GM23248 (cell line): Measurements from ENCODE around the gene ZSWIM4. TPM values are rescaled to one million over a fixed set of nuclear protein-coding genes. Genes with fewer than 3 reads are reported as not detected.

Experiments used
- DNase-seq: peaks from one replicate; pipeline ENCODE4 v3.0.0-alpha.2; 2015
- H2AFZ ChIP-seq: fragments of 200-600 bp; sonication (generic); 2 replicates; pipeline ENCODE4 v1.6.1; 2016; ENCODE audit warnings: antibody characterized with exemption
- H3F3A ChIP-seq: fragments of 200-600 bp; sonication (generic); 2 replicates; pipeline ENCODE4 v1.6.1; 2016; ENCODE audit warnings: mild to moderate bottlenecking, antibody characterized with exemption, mixed run types; ENCODE audit not compliant: insufficient read depth
- H3K27ac ChIP-seq: fragments of 200-600 bp; sonication (generic); 2 replicates; pipeline ENCODE4 v1.5.1; 2016; ENCODE audit warnings: mild to moderate bottlenecking
- H3K27me3 ChIP-seq: fragments of 200-600 bp; sonication (generic); replicated peaks from 2 replicates; pipeline ENCODE4 v1.6.1; 2016; ENCODE audit warnings: mild to moderate bottlenecking; ENCODE audit not compliant: insufficient read depth
- H3K36me3 ChIP-seq: fragments of 200-600 bp; sonication (generic); 2 replicates; pipeline ENCODE4 v1.6.1; 2016; ENCODE audit warnings: low read depth, mild to moderate bottlenecking
- H3K4me1 ChIP-seq: fragments of 200-600 bp; sonication (generic); 2 replicates; pipeline ENCODE4 v1.6.1; 2016; ENCODE audit warnings: mild to moderate bottlenecking; ENCODE audit not compliant: insufficient read depth
- H3K4me2 ChIP-seq: fragments of 200-600 bp; sonication (generic); one replicate; pipeline ENCODE4 v1.6.1; 2016; ENCODE audit warnings: mild to moderate bottlenecking; ENCODE audit not compliant: unreplicated experiment
- H3K4me3 ChIP-seq: fragments of 200-600 bp; sonication (generic); 2 replicates; pipeline ENCODE4 v1.5.1; 2016; ENCODE audit warnings: mild to moderate bottlenecking
- H3K79me2 ChIP-seq: fragments of 200-600 bp; sonication (generic); 2 replicates; pipeline ENCODE4 v1.6.1; 2016; ENCODE audit warnings: mild to moderate bottlenecking; ENCODE audit not compliant: insufficient read depth
- H3K9ac ChIP-seq: fragments of 200-600 bp; sonication (generic); 2 replicates; pipeline ENCODE4 v1.6.1; 2016; ENCODE audit warnings: mild to moderate bottlenecking
- H3K9me2 ChIP-seq: fragments of 200-600 bp; sonication (generic); 2 replicates; pipeline ENCODE4 v1.6.1; 2016; ENCODE audit warnings: mixed run types, mild to moderate bottlenecking, moderate library complexity; ENCODE audit not compliant: insufficient read depth
- H3K9me3 ChIP-seq: fragments of 200-600 bp; sonication (generic); one replicate; pipeline ENCODE4 v1.6.1; 2017; ENCODE audit warnings: low read depth
- H4K20me1 ChIP-seq: fragments of 200-600 bp; sonication (generic); 2 replicates; pipeline ENCODE4 v1.6.0; 2016; ENCODE audit not compliant: insufficient read depth
- EZH2 ChIP-seq: fragments of 200-600 bp; sonication (generic); IDR thresholded peaks from 2 replicates; pipeline ENCODE4 v1.6.1; 2018; ENCODE audit warnings: antibody characterized with exemption, mild to moderate bottlenecking; ENCODE audit not compliant: insufficient read depth, poor library complexity, severe bottlenecking
- EZH2phosphoT487 ChIP-seq: fragments of 200-600 bp; sonication (generic); IDR thresholded peaks from 2 replicates; pipeline ENCODE4 v1.6.1; 2018; ENCODE audit warnings: antibody characterized with exemption, moderate library complexity, mild to moderate bottlenecking, low read depth; ENCODE audit not compliant: insufficient read depth
- WGBS, 2 experiments: methylation state at CpG; one replicate each; pipeline ENCODE4 v1.1.6; 2015 to 2017; ENCODE audit warnings: low lambda C conversion rate in 2 of 2, low coverage in 1 of 2; ENCODE audit errors: missing lambda C conversion rate in 2 of 2; 5-methylcytosine and 5-hydroxymethylcytosine counted together
- in situ Hi-C: fragments of 300-500 bp; cut with MboI; formaldehyde crosslinking; loops from 2 replicates; pipeline ENCODE4 v1.15.0; 2020
- polyA plus RNA-seq: library from polyadenylated mRNA; unstranded; fragments of >200 nt; fragmentation: Nextera tagmentation; extraction: Ambion mirVana; gene quantifications from 2 replicates; pipeline ENCODE4 v1.2.1, GENCODE V29; 2016
- total RNA-seq: library from RNA; depleted of rRNA; stranded (reverse); fragments of >200 nt; shearing (Covaris generic); gene quantifications from 2 replicates; pipeline ENCODE4 v1.2.3, GENCODE V29; 2014

ZSWIM4 gene
- total and polyA plus RNA-seq, 2 experiments from 2014 or later, result 0.81 to 2.9 TPM

GRCh38 chr19:13831537-13832467, 36.6 kb downstream of the ZSWIM4 start:
- Histone ChIP-seq H3K9me2 (no peaks in the 10 kb centered on the region), H3K79me2 (peaks cover 30% of the 10 kb centered on the region), H4K20me1 (no peaks in the 10 kb centered on the region), H3K4me3 (no peak overlapping the region), H3K36me3 (peaks cover 29% of the 10 kb centered on the region), H3K4me2 (no peak overlapping the region), H3K27me3 (no peaks in the 10 kb centered on the region), H3K27ac (peak overlapping the region; percentile 100), H2AFZ (no peak overlapping the region), H3K9me3 (no peaks in the 10 kb centered on the region), H3K4me1 (peaks cover 27% of the 10 kb centered on the region), H3F3A (peaks cover 84% of the 10 kb centered on the region), H3K9ac (peak overlapping the region; percentile 100)
- TF ChIP-seq EZH2 (no peak), EZH2phosphoT487 (no peak)
- WGBS, 2 experiments, result 67 to 68% methylated on average over 20 to 22 of the region's 22 CpGs
- DNase-seq, result peak; percentile 66
- in situ Hi-C loops, result no loop called here

DNA sequence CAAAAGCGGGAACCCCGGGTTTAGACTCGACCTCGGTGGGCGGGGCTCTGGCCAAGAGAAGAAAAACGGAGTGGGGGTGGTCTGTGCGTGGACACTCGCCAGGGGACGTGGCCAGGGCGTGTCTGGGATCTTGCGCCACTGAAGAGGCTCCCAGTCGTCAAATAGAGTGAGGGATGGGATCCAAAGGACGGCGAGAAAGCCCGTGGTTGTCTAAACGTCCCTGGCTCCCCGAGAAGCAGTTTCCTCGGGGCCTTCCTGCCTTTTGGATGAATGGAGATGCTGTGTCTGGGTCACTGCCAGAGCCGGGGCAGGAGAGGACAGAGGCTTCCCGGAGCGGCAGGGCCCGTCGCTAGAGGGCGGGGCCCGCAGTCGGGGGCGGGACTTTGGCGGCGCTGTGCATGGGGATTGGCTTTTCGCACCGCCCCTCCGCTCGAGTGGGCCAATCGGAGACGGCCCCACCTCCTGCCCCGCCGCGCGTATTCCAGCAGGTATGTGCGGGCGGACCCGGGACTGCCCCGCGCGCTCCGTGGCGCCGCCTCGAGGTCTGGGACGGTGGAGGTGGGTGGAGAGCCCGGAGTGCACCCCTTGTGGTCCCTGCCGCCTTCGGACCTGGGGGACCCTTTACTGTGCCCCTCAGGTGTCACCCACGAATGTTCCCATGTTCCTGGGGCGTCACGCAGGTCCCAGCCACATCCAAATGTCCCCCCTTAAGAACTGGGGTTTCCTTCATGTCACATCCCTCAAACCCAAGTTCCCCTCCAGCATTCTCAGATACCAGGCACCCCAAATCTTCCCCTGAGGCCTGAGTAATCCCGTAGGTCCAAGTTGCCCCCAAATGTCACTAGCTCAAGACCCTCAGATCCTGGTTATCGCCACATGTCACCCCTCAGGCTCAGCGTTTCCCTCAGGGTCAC, 38.3 kb downstream of the ZSWIM4 start:
- H3K4me3 ChIP-seq, result no peak overlapping the region
- peak overlapping the region; percentile 9 for H3K4me2 ChIP-seq
- H3K27ac ChIP-seq, result peak overlapping the region; percentile 100
- TF ChIP-seq EZH2 (no peak), EZH2phosphoT487 (no peak)
- peak; percentile 93 for DNase-seq
- no peaks in the 10 kb centered on the region for H3K9me2 ChIP-seq
- H2AFZ ChIP-seq, result no peak overlapping the region
- H3F3A ChIP-seq, result peaks cover 83% of the 10 kb centered on the region
- H3K9ac ChIP-seq, result peak overlapping the region; percentile 100
- no peaks in the 10 kb centered on the region for H3K9me3 ChIP-seq
- H3K27me3 ChIP-seq, result no peaks in the 10 kb centered on the region
- H3K4me1 ChIP-seq, result peaks cover 42% of the 10 kb centered on the region
- peaks cover 48% of the 10 kb centered on the region for H3K79me2 ChIP-seq
- H4K20me1 ChIP-seq, result no peaks in the 10 kb centered on the region
- in situ Hi-C loops, result no loop called here
- WGBS, 2 experiments, result 20 to 23% methylated on average over 38 to 46 of the region's 59 CpGs
- peaks cover 34% of the 10 kb centered on the region for H3K36me3 ChIP-seq

DNA sequence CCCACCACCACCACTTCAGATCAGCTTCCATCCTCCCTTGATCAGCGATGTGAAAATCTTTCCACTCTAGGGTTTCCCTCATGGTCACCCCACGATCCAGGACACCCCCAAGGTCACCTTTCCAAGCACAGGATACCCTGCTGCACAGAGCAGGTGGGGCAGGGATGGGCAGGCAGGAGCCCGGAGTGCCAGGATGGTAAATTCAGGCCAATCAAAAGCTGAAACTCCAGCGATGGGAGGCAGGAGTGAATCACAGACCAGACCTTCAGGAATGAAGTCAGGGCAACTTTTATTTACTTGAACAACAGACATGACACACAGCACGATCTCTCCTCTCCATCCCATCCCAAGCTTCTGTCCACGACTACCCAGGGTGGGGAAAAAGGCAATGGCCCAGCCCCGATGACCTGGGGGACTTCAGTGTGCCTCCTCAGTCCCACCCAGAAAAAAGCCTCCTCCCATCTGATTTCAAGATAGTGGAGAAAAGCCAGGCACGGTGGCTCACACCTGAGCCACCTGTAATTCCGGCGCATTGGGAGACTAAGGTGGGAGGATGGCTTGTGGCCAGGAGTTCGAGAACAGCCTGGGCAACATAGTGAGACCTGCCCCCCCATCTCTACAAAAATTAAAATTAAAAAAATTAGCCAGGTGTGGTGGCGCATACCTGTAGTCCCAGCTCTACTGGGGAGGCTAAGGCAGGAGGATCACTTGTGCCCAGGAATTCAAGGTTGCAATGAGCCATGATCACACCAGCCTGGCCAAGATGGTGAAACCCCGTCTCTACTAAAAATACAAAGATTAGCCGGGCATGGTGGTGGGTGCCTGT, 39.2 kb downstream of the ZSWIM4 start:
- no peak for TF ChIP-seq EZH2
- no peak for TF ChIP-seq EZH2phosphoT487
- H4K20me1 ChIP-seq, result no peaks in the 10 kb centered on the region
- H3K79me2 ChIP-seq, result peaks cover 57% of the 10 kb centered on the region
- peak; percentile 83 for DNase-seq
- H3K9ac ChIP-seq, result peak overlapping the region; percentile 100
- WGBS, 2 experiments, result 67 to 70% methylated on average over 14 of the region's 14 CpGs
- no peaks in the 10 kb centered on the region for H3K27me3 ChIP-seq
- peaks cover 77% of the 10 kb centered on the region for H3F3A ChIP-seq
- H3K4me3 ChIP-seq, result no peak overlapping the region; the same call in 1 of the 2 replicates
- H2AFZ ChIP-seq, result no peak overlapping the region
- H3K9me3 ChIP-seq, result no peaks in the 10 kb centered on the region
- H3K4me1 ChIP-seq, result peaks cover 45% of the 10 kb centered on the region
- peak overlapping the region; percentile 9 for H3K4me2 ChIP-seq
- in situ Hi-C loops, result no loop called here
- peaks cover 34% of the 10 kb centered on the region for H3K36me3 ChIP-seq
- no peaks in the 10 kb centered on the region for H3K9me2 ChIP-seq
- H3K27ac ChIP-seq, result peak overlapping the region; percentile 100
